Fibroblast of mammary gland (primary cell): ENCODE measurements around the gene GNG2.

Experiments
- DNase-seq: peaks from one replicate; pipeline ENCODE4 v3.0.0-alpha.2; 2010; ENCODE audit warnings: low read depth
- H3K4me3 ChIP-seq: 2 replicates; pipeline ENCODE4 v1.5.1; 2011; ENCODE audit warnings: low read depth, mild to moderate bottlenecking, low read length, moderate library complexity; ENCODE audit not compliant: control insufficient read depth
- TF ChIP-seq, protein P1 (sequence below): conservative IDR thresholded peaks from 2 replicates; pipeline ENCODE4 v1.5.1; 2011; ENCODE audit warnings: low read depth, low read length, inconsistent platforms; ENCODE audit not compliant: control insufficient read depth, insufficient read depth

The GNG2 gene

DNA sequence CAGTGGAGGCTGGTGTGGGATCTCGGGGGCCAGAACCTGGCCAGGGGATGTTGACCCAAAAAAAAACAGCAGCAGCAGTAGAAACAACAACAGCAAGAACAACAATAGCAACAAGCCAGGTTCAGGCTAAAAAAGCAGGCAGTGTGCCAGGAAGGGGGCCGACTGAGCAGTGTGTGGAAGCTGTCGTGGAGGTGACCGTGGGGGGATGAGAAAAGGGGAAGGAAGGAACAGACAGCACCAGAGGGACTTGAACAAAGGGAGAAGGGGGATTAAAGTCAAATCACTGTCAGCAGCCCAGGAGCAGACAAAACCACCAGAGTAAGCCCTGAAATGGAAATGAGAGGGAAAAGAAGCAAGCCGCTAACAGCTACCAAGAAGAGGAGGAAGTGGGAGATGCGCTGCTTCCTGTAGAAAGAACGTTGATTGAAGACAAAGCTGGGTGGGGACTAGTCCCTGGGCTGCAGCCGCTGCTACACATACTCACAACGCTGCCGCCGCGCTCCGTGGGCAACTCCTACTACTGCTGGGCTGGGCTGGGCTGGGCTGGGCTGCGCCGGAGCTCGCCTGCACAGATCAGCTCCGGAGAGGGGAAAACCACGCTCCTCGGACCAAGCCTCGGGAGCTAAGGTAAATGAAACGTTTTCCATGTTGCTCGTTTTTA is at the start of gene GNG2:
GNG2 (plus strand) TSS at position 449 of the 661 bp plus-strand sequence. CDS start 90,067 bp downstream, outside the sequence.
- peak; percentile 79 for DNase-seq
- TF ChIP-seq, protein P1, sequence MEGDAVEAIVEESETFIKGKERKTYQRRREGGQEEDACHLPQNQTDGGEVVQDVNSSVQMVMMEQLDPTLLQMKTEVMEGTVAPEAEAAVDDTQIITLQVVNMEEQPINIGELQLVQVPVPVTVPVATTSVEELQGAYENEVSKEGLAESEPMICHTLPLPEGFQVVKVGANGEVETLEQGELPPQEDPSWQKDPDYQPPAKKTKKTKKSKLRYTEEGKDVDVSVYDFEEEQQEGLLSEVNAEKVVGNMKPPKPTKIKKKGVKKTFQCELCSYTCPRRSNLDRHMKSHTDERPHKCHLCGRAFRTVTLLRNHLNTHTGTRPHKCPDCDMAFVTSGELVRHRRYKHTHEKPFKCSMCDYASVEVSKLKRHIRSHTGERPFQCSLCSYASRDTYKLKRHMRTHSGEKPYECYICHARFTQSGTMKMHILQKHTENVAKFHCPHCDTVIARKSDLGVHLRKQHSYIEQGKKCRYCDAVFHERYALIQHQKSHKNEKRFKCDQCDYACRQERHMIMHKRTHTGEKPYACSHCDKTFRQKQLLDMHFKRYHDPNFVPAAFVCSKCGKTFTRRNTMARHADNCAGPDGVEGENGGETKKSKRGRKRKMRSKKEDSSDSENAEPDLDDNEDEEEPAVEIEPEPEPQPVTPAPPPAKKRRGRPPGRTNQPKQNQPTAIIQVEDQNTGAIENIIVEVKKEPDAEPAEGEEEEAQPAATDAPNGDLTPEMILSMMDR: no peak
- peak within 1 kb of the TSS; percentile 66 for H3K4me3 ChIP-seq

DNA sequence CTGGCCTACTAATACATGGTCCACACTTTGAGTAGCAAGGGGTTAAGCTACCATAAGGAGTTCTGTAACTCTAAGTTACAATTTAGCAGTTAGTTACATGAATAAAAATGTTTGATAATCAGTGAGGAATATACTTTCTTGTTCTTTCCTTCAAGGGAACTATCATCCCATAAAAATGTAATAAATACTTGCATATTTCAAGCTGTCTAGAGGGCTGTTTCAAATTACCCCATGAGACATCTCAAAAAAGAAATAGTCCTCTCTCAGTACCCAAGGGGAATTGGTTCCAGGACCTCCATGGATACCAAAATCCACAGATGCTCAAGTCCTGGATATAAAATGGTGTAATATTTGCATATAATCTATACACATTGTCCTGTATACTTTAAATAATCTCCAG is 48.7 kb upstream of the GNG2 start:
- TF ChIP-seq, protein P1: no peak
- no peak overlapping the region for H3K4me3 ChIP-seq
- DNase-seq: no peak

DNA sequence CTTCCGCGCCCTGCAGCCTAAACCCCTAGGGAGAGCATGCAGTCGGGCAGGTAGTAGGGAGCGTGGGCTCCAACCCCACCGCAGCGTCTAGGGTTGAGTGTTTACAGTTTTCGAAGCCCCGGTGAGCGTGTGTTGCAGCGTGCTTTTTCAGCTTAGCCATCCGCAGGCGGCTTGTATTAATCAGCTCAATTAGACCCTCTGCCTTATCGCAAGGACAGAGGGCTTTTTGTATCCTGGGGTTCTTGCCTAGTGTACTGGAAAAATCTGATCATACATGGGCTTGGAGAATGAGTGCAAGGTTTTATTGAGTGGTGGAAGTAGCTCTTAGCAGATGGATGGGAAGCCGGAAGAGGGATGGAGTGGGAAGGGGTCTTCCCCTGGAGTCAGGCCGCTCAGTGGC is 44.4 kb upstream of the GNG2 start:
- TF ChIP-seq, protein P1: no peak
- H3K4me3 ChIP-seq: no peak overlapping the region
- DNase-seq: no peak

DNA sequence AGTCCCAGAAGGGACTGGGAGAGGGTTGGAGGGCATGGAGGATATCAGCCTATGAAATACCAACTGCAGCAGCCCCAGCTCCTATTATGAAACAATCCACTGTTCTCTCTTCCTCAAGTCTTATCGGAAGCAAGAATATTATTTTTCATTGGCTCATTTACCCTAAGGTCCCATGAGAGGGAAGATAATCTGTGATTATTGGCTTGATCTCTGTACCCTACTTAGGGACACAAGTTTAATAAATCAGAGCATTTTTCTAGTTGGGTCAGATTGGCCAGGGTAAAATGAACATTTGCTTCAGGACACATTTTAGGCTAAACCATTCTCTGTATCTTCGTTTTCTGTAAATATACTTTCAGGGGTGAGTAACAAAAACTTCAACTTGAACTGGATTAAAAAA is 43.1 kb upstream of the GNG2 start:
- DNase-seq: no peak
- no peak overlapping the region for H3K4me3 ChIP-seq
- TF ChIP-seq, protein P1: no peak

DNA sequence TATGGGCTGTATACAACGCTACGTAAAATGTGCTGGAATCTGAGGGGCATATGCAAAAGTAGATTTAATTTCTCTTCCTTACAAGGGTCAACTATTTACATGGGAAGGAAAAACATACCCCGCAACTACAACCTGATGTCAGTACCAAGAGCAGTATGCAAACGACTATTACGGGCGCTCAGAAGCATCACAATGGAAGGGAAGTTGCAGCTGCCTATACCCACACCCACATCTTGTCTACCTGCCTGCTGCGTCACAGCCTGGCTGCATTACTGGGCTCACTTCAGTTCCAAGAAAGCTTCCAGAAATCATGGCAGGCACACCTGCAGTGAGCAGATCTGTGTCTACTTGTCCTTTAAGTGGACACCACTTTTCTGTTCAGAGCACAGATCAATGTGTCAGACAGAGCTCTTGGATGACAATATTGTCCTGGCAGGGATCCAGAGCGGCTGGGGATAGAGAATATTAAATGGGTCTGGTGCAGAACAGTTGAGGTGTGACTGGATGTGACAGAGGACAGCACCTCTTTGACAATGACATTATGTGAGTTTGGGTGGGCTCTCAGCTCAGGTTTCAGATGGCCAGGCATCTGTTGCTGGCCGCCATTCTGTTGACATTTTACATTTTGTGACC is 41.5 kb upstream of the GNG2 start:
- H3K4me3 ChIP-seq: no peak overlapping the region
- DNase-seq: no peak
- TF ChIP-seq, protein P1: no peak

DNA sequence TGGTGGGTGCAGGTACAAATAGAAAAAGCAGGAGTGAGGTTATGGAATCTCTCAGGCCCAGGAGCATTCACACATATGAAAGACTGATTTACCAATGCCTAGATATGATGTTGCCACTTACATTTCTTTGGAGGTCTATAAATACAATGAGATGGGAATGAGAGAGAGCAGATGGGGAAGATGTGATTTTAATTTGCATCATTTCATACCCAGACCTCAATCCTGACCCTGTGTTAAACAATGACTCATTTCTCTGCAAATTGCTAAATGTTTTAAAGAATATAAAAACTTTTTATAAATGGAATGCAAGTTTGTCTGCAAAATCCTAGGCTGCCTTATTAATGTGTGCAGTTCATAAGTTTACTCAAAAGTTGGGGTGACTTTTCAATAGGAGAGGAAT is 38.6 kb upstream of the GNG2 start:
- no peak overlapping the region for H3K4me3 ChIP-seq
- peak; percentile 57 for DNase-seq
- TF ChIP-seq, protein P1: no peak
